Stimulated activated CD8-positive, alpha-beta memory T cell treated with anti-CD3 and anti-CD28 coated beads, Interleukin-4, amount 100 ng/mL, for 1 hour (primary cell): Measurements from ENCODE around the gene KIF26A.
"Not testable (repeated sequence)": the region's sequence is repeated elsewhere in the genome, so short reads cannot be mapped to it uniquely, and the experiment has no call there.

ENCODE experiments used
- DNase-seq, 2 donors: peaks; one replicate each; pipeline ENCODE4 v3.0.0-alpha.2; 2020; ENCODE audit warnings: low read depth in 2 of 2, low spot score in 1 of 2

Gene KIF26A

GRCh38 chr14:104206281-104206904 is 68.0 kb downstream of the KIF26A start:
- no peak for DNase-seq

GRCh38 chr14:104207142-104208014 is 69.0 kb downstream of the KIF26A start:
- DNase-seq: no peak

- DNase-seq: not testable (repeated sequence)
Measured at GRCh38 chr14:104208015-104208295, 69.6 kb downstream of the KIF26A start.

DNA sequence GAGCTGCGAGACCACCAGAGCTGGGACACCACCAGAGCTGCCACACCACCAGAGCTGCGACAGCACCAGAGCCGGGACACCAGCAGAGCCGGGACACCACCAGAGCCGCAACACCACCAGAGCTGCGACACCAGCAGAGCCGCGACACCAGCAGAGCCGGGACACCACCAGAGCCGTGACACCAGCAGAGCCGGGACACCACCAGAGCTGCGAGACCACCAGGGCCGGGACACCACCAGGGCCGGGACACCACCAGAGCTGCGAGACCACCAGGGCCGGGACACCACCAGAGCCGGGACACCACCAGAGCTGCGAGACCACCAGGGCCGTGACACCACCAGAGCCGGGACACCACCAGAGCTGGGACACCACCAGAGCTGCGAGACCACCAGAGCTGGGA is 69.9 kb downstream of the KIF26A start:
- not testable (repeated sequence) for DNase-seq

GRCh38 chr14:104209071-104209470 is 70.7 kb downstream of the KIF26A start:
- DNase-seq: not testable (repeated sequence)

DNA sequence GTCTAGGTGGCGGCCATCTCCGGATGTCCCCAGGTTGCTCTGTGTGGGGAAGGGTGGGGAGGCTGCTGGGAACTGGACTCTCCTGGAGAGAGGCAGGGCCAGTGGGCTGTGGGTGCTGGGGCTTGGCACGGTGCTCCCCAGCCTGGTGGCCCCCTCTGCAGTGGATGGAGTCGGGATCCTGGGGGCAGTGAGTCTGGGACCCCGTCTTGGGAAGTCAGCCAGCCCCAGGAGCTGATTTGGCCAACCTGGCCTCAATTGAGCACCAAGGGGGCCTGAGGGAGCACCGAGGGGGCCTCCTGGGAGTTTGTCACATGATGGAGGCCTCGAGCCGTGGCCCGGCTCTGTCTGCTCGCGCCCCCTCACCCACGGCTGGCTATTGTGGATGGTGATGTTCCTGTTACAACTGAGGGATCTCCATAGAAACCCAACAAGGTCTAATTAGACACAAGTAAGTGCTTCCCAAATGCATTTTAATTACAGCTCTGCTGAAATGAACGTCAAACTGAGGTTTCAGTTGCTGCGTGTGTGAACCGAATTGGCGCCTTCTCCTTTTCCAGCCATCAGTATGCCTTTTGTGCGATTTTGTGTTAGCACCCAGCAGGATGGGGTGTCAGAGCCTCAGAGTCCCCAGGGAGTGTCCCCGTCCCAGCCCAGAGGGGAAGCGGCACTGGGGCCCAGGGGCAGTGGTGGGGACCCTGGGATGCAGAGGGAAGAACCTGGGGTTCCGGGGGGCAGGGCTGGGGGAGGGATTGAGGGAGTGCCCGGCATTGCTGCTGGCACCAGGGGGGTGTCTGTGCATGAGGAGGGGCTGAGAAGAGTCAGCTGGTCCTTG is 71.8 kb downstream of the KIF26A start:
- no peak for DNase-seq

- no peak for DNase-seq
Measured at GRCh38 chr14:104210817-104211195, 72.4 kb downstream of the KIF26A start.

DNA sequence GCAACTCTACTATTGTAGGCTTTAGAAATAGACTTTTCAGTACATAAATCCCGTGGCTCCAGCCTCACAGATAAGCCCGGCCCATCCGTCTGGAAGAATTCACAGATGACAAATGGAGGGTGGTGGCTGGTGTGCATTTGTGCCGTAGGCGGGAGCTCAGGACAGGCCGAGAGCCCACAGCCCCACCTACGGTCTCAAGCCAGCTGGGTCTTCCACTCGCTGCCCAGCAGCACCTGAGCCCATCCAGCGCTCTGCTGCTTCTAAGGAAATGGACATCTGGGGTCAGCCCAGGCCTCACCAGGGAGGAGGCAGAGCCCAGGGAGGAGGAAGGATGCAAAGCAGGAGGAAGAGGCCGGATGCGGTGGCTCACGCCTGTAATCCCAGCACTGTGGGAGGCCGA is 72.8 kb downstream of the KIF26A start:
- DNase-seq: no peak

- DNase-seq: no peak
Measured at GRCh38 chr14:104211741-104212140, 73.4 kb downstream of the KIF26A start.

- DNase-seq: no peak
Measured at GRCh38 chr14:104212206-104213095, 74.1 kb downstream of the KIF26A start.

- no peak for DNase-seq
Measured at GRCh38 chr14:104213301-104214034, 75.1 kb downstream of the KIF26A start.

- no peak for DNase-seq
Measured at GRCh38 chr14:104214431-104215218, 76.2 kb downstream of the KIF26A start.

DNA sequence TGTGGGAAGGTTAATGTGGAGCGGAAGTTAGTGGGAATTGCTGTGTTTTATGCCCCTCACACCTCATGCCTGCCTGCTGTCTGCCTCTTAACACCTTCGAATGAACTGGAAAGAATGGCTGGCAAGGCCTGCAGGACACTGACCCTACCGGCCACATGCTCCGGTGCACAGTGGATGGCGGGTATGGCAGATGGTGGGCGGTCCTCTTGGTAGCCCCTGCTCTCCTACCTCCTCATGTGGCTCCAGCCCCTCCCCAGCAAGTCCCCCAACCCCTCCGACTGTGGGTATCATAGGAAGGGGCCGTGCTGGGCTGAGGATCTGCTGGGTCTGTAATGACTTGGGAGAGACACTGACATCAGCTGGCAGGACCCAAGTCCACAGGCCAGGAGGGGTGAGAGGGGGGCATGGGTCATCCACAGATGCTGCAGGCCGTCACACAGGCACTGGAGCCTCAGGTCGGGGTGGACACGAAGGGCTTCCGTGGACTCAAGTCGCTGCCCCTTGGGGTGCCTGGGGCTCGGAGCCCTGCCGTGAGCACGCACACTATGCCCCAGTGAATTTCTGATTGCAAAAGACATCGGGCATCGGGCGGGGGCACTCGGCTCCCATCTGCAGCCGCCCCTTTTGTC is 77.4 kb downstream of the KIF26A start:
- no peak for DNase-seq

- DNase-seq: no peak
Measured at GRCh38 chr14:104216457-104216856, 78.1 kb downstream of the KIF26A start.

DNA sequence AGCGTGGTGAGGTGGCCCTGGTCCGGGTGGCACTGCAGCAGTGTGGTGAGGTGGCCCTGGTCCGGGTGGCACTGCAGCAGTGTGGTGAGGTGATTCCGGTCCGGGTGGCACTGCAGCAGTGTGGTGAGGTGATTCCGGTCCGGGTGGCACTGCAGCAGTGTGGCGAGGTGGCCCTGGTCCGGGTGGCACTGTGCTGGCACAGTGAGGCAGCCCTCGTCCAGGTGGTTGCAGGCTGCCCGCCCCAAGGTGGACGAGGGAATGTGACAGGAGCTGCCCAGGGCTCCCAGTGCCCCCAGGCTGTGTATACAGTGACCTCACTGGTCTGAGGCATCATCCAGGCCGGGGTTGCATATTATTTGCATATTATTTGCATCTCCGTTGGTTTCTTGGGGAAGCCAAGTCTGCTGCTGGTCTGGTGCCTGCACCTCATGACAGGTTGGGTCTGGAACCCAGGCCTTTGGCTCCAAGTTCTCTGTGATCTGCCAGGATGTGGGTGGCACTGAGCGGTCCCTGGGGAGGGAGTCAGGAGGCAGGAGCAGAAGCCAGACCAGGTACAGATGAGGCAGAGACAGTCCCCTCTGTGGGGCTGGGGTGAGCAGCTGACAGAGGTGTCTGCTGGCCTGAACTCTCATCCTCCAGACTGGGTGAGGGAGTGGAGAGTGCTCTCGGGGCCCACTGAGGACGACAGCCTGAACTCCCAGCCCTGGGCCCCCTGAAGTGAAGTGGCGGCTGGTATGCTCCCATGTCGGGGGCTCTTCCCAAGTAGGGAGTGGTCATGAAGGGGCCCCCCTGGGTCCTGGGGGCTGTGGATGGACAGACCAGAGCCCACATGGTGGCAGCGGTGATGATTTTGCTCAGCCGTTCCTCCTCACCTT is 79.3 kb downstream of the KIF26A start:
- no peak for DNase-seq

DNA sequence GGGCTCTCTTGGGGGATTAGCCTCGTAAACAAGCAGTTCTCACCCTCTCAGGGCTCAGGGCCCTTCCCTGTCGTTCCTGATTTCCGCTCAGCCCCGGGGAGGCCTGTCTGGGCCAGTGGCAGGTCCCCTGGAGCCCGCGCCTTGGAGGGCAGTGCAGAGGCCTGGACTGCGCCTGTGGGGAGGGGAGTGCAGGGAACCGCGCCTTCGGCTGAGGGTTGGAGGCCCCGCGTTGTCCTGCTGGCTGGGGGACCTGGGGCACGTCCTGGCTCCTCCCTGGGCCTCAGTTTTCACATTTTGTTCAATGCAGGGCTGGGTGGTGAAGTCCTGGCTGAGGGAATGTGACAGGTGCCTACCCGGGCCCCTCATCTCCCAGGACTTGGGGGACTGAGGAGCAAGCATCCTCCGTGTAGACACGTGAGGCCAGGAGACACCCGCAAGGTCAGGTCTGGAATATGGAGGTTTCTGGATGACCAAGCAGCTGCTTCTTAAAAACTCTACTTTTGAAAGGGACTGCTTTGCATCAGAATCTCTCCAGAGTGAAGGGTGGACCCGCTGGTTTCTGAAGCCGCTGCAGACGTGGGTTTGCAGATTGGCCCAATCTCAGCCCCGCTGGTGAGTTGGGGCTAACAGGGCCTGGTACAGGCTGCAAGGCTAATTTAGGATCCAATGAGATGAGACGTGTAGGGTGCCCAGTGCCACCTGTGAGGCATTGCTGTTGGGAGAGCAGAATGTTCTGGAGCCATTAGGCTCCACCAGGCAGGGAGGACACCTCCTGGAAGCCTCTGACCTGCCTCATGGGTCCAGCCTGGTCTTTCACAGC is 80.2 kb downstream of the KIF26A start:
- no peak for DNase-seq

DNA sequence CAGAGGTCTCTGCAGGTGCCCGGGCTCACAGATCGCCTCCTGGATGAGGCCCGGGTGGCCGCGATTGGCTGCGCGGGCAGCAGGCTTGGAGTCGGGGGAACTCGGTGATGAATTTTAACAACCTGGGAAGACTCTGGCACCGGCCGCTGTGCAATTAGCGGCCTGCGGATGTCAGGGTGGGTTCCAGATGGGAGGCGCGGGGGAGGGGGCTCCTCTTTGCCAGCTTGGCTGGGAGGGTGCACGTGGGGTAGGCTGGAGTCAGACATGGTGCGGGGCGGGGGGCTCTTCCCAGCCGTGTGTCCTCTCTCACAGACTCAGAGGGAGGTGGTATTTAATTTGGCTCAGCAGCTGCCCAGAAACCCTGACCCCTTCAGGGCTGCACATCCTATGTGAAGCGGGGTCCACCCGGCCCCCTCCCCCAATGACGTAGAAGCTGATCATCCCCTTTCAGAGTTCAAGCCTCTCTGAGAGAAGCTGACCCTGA is 81.4 kb downstream of the KIF26A start:
- no peak for DNase-seq
